ENCODE results near the gene POLD1.
"Not testable (repeated sequence)": the region's sequence is repeated elsewhere in the genome, so short reads cannot be mapped to it uniquely, and the experiment has no call there.

The POLD1 gene

DNA sequence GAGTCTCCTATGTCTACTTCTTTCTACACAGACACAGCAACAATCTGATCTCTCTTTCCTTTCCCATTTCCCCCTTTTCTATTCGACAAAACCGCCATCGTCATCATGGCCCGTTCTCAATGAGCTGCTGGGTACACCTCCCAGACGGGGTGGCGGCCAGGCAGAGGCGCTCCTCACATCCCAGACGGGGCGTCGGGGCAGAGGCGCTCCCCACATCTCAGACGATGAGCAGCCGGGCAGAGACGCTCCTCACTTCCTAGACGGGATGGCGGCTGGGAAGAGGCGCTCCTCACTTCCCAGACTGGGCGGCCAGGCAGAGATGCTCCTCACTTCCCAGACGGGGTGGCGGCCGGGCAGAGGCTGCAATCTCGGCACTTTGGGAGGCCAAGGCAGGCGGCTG is 6.8 kb downstream of the POLD1 start:
- DNase-seq (ENCODE audit: low read depth, low spot score): not testable (repeated sequence)

DNA sequence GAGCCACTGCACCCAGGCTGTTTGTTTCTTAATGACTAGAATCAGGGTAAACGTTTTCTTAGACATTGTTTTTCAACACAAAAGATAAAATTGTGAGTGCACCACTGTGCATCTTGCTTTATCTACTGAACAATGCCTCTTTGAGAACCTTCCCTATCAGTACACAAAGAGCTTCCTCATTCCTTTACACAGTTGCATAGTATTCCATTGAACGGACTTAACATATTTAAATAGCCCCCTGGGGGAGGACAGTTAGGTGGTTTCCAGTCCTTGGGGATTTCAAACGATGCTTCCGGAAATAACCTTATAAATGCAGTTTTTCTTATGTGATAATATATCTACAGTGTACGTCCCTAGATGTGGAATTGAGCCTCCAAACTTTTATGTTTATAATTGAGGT is 8.6 kb downstream of the POLD1 start:
- DNase-seq (ENCODE audit: low read depth, low spot score): no peak

DNA sequence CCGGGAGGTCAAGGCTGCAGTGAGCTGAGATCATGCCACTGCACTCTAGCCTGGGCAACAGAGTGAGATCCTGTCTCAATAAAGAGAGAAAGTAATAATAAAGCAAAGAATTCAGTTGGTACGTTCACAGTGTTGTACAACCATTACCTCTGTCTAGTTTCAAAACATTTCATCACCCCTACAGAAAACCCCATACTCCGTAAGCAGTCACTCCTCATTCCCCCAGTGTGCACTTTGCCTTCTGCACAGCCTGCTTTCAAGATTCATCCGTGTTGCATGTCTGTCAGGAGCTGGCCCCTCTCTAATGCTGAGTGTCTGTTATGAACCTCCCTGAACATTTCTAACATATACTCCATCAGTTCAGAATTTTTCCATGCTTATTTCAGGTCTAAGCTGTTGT is 9.4 kb downstream of the POLD1 start:
- DNase-seq (ENCODE audit: low read depth, low spot score): no peak

DNA sequence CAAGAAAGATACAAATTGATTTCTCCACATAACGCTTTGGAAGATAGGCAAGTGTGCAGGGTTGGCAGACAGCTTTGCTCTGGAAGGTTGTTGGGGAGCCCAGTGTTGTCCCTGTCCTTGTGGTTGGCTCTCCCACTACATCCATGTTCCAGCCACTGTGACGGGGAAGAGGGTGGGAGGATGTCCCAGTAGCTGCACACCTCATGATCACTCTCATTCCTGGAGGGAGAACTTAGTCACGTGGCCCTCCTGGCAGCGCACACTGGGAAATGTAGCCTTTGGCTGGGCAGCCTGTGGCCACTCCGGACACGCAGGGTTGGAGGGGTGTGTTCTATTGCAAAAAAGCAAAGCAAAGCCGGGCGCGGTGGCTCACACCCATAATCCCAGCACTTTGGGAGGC is 9.9 kb downstream of the POLD1 start:
- no peak for DNase-seq (ENCODE audit: low read depth, low spot score)

DNA sequence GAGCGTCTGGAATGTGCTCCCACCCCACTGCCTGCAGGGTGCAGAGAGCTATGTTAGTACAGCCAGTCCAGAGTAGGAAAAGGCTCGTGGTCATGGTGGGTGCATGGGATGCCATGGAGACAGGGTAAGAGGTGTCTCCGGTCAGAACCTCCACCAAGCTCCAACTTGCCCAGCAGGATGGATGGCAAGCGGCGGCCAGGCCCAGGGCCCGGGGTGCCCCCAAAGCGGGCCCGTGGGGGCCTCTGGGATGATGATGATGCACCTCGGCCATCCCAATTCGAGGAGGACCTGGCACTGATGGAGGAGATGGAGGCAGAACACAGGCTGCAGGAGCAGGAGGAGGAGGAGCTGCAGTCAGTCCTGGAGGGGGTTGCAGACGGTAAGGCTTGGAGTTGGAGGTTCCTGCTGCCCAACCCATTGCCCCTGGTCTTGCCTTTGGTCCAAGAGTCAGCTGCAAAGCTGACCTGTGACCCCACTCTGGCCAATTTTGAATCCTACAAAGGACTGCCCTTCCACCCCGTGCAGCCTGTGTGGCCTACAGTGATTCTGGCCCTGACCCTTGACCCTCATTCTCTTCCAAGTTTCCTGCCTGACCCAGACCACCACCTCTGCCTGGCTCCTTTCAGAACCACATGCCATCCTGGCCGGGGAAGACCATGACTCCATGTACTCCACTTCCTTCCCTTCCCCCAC is 14.7 kb downstream of the POLD1 start:
- no peak for DNase-seq (ENCODE audit: low read depth, low spot score)

DNA sequence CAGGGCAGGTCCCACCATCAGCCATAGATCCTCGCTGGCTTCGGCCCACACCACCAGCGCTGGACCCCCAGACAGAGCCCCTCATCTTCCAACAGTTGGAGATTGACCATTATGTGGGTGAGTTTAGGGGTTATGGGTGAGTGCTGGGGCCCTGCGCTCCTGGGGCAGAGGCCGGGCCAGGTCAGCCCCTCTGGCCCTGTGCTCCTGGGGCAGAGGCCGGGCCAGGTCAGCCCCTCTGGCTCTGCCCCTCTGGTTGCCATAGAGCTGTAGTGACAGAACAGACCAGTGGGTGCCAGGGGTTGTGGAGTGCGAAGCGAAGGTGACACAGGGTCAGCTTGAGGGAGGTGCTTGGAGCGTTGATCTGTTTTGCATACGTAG is 15.2 kb downstream of the POLD1 start:
- no peak for DNase-seq (ENCODE audit: low read depth, low spot score)

DNA sequence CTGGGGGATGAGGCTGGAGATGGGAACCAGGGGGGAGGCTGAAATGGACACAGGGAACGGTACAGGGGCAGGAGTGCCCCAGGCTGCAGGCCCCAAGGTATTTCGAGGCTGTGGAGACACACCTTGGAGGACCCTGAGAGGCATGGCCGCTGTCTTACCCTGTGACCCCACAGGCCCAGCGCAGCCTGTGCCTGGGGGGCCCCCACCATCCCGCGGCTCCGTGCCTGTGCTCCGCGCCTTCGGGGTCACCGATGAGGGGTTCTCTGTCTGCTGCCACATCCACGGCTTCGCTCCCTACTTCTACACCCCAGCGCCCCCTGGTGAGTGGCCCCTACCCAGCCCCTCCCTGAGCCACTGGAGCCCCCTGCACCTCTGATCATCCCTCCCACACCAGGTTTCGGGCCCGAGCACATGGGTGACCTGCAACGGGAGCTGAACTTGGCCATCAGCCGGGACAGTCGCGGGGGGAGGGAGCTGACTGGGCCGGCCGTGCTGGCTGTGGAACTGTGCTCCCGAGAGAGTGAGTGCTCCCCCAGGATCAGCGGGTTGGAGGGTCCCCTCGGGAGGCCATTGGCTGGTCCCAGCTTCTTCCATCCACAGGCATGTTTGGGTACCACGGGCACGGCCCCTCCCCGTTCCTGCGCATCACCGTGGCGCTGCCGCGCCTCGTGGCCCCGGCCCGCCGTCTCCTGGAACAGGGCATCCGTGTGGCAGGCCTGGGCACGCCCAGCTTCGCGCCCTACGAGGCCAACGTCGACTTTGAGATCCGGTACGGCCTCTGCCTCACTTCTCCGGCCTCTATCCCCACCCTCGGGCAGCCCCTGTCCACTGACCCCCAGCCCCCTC is 17.7 kb downstream of the POLD1 start:
- no peak for DNase-seq (ENCODE audit: low read depth, low spot score)

DNA sequence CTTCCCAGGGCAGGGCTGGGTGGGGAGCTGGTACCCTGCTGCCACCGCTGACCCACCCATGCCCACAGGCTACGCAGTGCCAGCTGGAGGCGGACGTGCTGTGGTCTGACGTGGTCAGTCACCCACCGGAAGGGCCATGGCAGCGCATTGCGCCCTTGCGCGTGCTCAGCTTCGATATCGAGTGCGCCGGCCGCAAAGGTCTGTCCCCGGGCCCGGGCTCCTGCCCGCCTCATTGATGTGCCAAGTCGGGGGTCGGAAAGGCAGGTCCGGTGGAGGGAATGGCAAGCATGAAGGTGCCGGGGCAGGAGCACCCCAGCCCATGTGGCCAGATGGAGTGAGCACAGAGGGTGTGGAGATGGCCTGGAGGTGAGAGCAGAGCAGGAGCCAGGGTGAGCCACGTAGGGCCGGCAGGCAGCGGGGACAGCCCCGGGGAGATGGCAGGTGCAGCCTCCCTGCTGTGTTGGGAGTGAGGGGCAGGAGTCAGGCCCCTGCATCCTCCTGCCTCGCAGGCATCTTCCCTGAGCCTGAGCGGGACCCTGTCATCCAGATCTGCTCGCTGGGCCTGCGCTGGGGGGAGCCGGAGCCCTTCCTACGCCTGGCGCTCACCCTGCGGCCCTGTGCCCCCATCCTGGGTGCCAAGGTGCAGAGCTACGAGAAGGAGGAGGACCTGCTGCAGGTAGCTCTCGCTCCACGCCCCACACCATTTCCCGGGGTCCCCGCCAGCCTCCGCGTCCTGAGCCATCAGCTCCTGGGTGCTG is 18.6 kb downstream of the POLD1 start:
- DNase-seq (ENCODE audit: low read depth, low spot score): no peak

DNA sequence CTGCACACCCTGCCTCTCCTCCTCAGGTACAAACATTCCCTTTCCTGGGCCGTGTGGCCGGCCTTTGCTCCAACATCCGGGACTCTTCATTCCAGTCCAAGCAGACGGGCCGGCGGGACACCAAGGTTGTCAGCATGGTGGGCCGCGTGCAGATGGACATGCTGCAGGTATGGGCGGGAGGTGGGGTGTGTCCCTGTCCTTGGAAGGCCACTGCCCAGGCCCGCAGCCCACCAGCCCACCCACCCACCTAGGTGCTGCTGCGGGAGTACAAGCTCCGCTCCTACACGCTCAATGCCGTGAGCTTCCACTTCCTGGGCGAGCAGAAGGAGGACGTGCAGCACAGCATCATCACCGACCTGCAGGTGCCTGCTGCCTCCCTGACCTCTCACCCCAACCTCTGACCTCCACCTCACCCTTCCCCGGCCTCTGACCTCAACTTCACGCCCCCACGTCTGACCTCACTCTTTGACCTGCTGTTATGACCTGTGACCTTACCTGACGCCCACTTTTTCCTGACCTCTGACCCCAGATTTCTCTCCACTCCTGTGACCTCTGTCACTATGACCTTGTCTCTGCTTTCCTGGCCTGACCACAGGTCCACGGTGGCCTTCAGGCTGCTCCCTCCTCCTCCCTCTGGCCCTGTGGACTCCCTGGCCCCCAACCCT is 22.1 kb downstream of the POLD1 start:
- DNase-seq (ENCODE audit: low read depth, low spot score): no peak

DNA sequence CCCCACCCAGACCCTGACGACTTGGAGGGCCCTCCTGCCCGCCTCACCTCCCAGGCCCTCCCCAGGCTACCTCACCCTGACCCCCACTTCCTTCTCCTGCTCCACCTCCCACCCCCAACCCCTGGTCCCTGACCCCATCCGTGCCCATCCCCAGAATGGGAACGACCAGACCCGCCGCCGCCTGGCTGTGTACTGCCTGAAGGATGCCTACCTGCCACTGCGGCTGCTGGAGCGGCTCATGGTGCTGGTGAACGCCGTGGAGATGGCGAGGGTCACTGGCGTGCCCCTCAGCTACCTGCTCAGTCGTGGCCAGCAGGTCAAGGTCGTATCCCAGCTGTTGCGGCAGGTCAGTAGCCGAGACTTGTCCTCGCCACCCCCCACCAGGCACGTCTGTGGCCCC is 22.7 kb downstream of the POLD1 start:
- no peak for DNase-seq (ENCODE audit: low read depth, low spot score)

DNA sequence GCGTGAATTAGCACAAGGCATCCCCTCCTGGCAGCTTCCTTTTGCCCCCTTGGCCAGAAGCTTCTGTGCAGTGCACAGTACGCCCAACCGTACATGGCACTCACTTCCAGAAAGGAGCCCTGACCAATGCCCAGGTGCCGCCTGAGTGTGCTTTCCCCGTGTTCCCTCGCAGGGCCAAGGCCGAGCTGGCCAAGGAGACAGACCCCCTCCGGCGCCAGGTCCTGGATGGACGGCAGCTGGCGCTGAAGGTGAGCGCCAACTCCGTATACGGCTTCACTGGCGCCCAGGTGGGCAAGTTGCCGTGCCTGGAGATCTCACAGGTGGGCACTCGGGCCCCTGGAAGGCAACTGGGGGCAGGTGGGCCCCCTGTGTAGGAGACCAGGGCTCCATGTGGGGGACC is 25.2 kb downstream of the POLD1 start:
- no peak for DNase-seq (ENCODE audit: low read depth, low spot score)

DNA sequence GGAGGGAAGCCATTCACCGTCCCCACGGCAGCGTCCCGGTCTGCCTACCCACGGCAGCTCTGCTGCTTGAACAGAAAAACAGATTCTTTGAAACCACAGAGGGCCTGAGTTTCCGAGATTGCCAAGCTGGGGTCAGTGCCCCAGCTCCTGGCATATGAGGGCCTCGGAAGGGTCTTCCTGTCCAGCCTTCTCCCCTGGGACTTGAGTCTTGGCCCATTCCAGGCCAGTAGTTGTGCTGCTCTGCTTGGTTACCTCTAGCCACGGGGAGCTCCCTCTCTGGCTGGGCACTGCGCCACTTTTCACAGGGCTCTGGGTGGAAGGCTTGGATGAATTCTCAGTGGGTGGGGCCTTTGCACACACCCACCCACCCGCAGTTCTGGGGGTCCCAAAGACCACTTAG is 26.0 kb downstream of the POLD1 start:
- no peak for DNase-seq (ENCODE audit: low read depth, low spot score)

DNA sequence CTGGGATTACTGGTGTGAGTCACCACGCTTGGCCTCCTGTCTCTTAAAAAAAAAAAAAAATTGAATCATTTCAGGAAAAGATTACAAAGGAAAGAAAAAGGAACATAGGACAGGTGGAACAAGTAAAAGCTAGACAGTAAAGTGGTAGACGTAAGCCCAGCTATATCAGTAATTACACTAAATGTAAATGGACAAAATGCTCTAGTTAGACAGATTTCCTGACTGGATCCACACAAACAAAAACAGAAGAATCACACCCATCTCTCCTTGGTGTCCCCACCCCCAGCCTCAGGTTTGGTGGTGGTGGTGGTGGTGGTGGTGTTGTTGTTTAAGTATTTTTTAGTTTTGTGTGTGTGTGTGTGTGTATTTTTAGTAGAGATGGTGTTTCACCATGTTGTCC is 28.3 kb downstream of the POLD1 start:
- DNase-seq (ENCODE audit: low read depth, low spot score): no peak

DNA sequence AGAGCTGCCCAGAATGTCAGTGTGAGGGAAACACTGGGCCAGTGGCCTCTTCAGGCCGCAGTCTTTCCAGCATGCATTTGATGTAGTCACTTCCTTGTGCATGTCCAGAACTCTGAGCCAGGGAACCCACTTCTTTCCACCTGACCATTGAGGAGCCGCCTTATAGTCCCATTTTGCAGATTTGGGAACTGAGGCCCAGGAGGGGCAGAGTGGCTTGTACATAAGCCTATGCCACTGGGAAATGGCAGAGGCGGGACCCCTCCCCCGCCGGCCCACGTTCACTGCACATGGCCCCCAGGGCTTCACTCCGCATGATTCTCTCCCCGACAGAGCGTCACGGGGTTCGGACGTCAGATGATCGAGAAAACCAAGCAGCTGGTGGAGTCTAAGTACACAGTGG is 28.9 kb downstream of the POLD1 start:
- no peak for DNase-seq (ENCODE audit: low read depth, low spot score)

DNA sequence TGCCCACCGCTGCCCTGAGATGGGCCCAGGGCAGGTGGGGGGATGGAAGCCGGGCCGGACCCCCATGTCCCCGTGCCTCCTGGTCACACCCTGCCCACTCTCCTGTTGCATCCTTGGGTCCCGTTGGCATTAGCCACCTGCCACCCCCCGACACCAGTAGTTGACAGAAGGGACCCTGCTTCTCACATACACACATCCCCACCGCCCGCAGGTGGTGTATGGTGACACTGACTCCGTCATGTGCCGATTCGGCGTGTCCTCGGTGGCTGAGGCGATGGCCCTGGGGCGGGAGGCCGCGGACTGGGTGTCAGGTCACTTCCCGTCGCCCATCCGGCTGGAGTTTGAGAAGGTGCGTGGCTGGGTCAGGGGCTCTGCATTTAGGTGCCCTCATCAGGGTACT is 29.4 kb downstream of the POLD1 start:
- no peak for DNase-seq (ENCODE audit: low read depth, low spot score)

DNA sequence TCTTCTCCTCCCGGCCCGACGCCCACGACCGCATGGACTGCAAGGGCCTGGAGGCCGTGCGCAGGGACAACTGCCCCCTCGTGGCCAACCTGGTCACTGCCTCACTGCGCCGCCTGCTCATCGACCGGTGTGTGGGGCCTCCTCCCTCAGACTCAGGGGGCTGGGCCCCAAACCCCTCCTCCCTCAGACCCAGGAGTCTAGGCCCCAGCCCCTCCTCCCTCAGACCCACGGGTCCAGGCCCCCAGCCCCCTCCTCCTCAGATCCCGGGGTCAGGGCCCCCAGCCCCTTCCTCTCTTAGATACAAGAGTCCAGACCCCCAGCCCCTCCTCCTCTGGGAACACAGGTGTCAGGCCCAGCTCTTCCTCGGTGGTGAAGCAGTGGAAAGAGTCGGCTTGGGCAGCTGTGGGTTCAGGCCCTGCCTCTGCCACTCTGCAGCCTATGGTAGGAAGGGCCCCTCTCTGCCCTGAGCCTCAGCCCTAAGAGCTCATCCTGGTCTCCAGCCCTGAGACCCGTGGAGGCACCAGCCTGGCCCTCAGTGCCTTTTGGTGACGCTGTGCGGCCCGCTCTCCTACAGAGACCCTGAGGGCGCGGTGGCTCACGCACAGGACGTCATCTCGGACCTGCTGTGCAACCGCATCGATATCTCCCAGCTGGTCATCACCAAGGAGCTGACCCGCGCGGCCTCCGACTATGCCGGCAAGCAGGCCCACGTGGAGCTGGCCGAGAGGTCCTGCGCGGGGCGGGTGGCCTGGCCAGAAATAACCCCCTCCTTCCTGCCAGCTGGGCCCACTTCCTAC is 30.9 kb downstream of the POLD1 start:
- DNase-seq (ENCODE audit: low read depth, low spot score): no peak

DNA sequence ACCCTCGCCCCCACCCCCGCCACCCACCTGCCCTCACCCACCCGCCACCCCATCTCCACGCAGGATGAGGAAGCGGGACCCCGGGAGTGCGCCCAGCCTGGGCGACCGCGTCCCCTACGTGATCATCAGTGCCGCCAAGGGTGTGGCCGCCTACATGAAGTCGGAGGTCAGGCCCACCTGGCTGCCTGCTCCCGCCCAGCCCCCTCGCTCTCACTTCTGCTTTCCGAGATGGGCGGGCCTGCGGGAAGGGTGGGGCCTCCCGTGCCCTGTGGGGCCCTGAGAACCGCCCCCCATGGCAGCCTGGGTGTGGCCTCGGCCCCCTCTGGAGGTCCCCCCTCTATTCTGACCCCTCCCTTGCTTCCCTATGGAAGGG is 31.5 kb downstream of the POLD1 start:
- DNase-seq (ENCODE audit: low read depth, low spot score): no peak

DNA sequence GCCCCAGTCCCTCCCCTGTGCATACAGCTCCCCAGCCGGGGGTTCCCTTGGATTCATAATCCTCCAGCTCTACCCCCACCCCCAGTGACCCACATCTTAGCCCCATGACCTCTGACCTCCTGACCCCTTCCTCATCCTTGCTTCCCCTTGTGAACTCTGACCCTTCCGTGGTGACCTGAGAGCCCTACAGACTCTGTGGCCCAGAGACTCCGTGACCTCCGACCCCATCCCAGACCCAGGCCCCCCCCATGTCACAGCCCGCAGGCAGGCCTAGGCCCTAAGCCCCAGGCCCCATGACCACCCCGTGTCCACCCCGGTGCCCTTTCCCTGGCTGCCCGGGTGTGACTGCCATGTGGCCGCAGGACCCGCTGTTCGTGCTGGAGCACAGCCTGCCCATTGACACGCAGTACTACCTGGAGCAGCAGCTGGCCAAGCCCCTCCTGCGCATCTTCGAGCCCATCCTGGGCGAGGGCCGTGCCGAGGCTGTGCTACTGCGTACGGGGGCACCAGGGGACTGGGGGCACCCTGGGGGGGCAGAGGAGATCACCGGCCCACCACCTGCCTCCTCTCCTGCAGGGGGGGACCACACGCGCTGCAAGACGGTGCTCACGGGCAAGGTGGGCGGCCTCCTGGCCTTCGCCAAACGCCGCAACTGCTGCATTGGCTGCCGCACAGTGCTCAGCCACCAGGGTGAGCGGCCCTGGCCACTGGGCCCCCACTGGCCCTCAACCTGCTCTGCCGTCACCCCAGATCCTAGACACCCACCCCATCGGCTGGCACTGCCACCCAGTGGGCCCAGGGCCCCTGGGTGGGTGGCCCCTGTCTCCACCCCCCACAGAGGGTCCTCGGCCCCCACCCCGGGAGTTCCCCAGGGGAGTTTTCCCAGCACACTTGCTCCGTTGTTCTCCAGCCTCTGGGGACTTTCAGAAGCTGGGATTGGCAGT is 32.2 kb downstream of the POLD1 start:
- DNase-seq (ENCODE audit: low read depth, low spot score): no peak

DNA sequence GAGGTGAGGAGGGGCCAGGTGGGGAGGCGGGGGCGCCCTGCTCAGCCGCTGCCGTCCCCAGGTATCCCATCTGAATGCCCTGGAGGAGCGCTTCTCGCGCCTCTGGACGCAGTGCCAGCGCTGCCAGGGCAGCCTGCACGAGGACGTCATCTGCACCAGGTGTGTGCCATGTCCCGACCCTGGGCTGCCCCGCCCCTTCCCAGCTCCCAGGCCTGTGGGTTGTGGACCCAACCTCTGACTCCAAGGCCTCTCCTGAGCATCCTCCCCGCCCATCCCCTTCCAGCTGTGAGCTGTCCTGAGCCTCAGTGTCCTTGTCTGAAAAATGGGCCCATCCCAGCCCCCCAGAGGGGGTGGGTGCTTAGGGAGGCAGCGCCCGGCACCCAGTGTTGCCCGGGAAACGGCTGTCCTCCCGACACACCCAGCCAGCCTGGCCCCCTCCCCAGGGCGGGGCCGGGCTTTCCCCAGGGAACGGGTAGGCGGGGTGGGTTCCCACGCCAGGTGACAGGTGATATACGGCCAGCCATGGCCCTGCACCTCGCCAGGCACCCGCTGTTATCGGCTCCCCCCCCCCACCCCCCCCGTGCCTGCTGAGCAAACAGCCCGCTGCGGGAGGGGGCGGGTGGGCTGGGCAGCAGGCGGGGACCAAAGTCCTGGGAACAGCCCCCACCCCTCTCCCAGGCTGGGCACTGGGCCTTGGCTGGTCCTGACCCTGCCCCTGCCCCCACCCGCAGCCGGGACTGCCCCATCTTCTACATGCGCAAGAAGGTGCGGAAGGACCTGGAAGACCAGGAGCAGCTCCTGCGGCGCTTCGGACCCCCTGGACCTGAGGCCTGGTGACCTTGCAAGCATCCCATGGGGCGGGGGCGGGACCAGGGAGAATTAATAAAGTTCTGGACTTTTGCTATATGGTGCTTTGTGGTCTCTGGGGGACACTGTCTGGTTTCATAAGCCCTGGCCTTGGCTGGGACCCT is 33.2 kb downstream of the POLD1 start:
- DNase-seq (ENCODE audit: low read depth, low spot score): no peak
